OCI-LY7 (cell line): ENCODE measurements around the gene KL. TPM values are rescaled to one million over a fixed set of nuclear protein-coding genes. Genes with fewer than 3 reads are reported as not detected.

Experiments used
- BruUV-seq: library from RNA; stranded (reverse); fragments of 400-500 nt; replicated peaks from 2 replicates; lab custom pipeline; 2021; lab: Mats Ljungman, UMichigan
- CTCF ChIA-PET: fragments of 300-600 bp; sonication (Branson Sonifier 250); formaldehyde crosslinking; loops from one replicate; lab custom pipeline; 2022; ENCODE audit warnings: antibody characterized with exemption; ENCODE audit not compliant: unreplicated experiment; lab: Charles Lee
- POLR2A ChIA-PET: fragments of 300-600 bp; sonication (Branson Sonifier 250); formaldehyde crosslinking; loops from one replicate; lab custom pipeline; 2022; ENCODE audit warnings: antibody characterized with exemption; lab: Charles Lee
- DNase-seq: peaks from one replicate; pipeline ENCODE4 v3.0.0-alpha.2; 2015; ENCODE audit warnings: low spot score
- H2AFZ ChIP-seq: fragments of 200-600 bp; sonication (generic), shearing (Covaris generic); 2 replicates; pipeline ENCODE4 v1.6.1; 2014; ENCODE audit warnings: mild to moderate bottlenecking, antibody characterized with exemption, low read length, moderate library complexity
- H3K27ac ChIP-seq: fragments of 200-600 bp; sonication (generic); 2 replicates; pipeline ENCODE4 v1.5.1; 2014; ENCODE audit warnings: mixed run types, low read depth, mild to moderate bottlenecking, moderate library complexity, low read length, inconsistent platforms; ENCODE audit not compliant: poor library complexity, severe bottlenecking
- H3K36me3 ChIP-seq: fragments of 200-600 bp; sonication (generic); 2 replicates; pipeline ENCODE4 v1.6.1; 2014; ENCODE audit warnings: mild to moderate bottlenecking, antibody characterized with exemption, low read length, moderate library complexity, mixed read lengths; ENCODE audit not compliant: insufficient read depth
- H3K4me1 ChIP-seq: fragments of 200-600 bp; sonication (generic); 2 replicates; pipeline ENCODE4 v1.5.1; 2014; ENCODE audit warnings: mild to moderate bottlenecking, low read length; ENCODE audit not compliant: insufficient read depth, poor library complexity, severe bottlenecking
- H3K4me2 ChIP-seq: fragments of 200-600 bp; sonication (generic); 2 replicates; pipeline ENCODE4 v1.6.1; 2014; ENCODE audit warnings: mild to moderate bottlenecking, low read length
- H3K4me3 ChIP-seq: fragments of 200-600 bp; sonication (generic); 2 replicates; pipeline ENCODE4 v1.5.1; 2014; ENCODE audit warnings: mild to moderate bottlenecking, low read depth, low read length; ENCODE audit not compliant: poor library complexity, severe bottlenecking
- H3K79me2 ChIP-seq: fragments of 200-600 bp; sonication (generic); 2 replicates; pipeline ENCODE4 v1.6.1; 2016; ENCODE audit warnings: low read depth, mild to moderate bottlenecking, low read length, moderate library complexity, mixed read lengths; ENCODE audit not compliant: insufficient read depth
- H3K9me2 ChIP-seq: fragments of 200-600 bp; sonication (generic); 2 replicates; pipeline ENCODE4 v1.6.1; 2016; ENCODE audit warnings: mild to moderate bottlenecking, low read length, mixed read lengths; ENCODE audit not compliant: insufficient read depth
- H3K9me3 ChIP-seq: fragments of 200-600 bp; sonication (generic); 2 replicates; pipeline ENCODE4 v1.6.1; 2014; ENCODE audit warnings: mild to moderate bottlenecking, mixed run types, low read length, mixed read lengths
- H4K20me1 ChIP-seq: fragments of 200-600 bp; sonication (generic); 2 replicates; pipeline ENCODE4 v1.6.1; 2014; ENCODE audit warnings: mild to moderate bottlenecking, antibody characterized with exemption, low read length, moderate library complexity, mixed read lengths; ENCODE audit not compliant: insufficient read depth
- CTCF ChIP-seq: fragments of 200-600 bp; sonication (generic); conservative IDR thresholded peaks from 2 replicates; pipeline ENCODE4 v1.5.1; 2014; ENCODE audit warnings: mild to moderate bottlenecking, antibody characterized with exemption, low read length, moderate library complexity, mixed read lengths
- EZH2phosphoT487 ChIP-seq: fragments of 200-600 bp; sonication (generic); IDR thresholded peaks from 2 replicates; pipeline ENCODE4 v1.6.1; 2018; ENCODE audit warnings: low read depth, borderline replicate concordance, mild to moderate bottlenecking, mixed run types, antibody characterized with exemption, low read length, moderate library complexity, mixed read lengths
- intact Hi-C: fragments of 100-400 bp; cut with micrococcal nuclease; formaldehyde crosslinking; loops from one replicate; pipeline ENCODE4 v1.10.0; 2022; ENCODE audit not compliant: unreplicated experiment
- total RNA-seq, 2 experiments: library from RNA; depleted of rRNA in 1 of 2; stranded (reverse); fragments of >200 nt in 1 of 2; shearing (Covaris generic) in 1 of 2; gene quantifications; 2 replicates each; pipeline ENCODE4 v1.2.3, GENCODE V29; 2014 to 2022

Gene KL
- total RNA-seq, 2 experiments from 2014 or later, result not detected

GRCh38 chr13:33112766-33113165 is 96.5 kb downstream of the KL start:
- Histone ChIP-seq H2AFZ (no peak overlapping the region), H3K4me2 (no peak overlapping the region), H3K79me2 (no peaks in the 10 kb centered on the region), H3K9me3 (no peaks in the 10 kb centered on the region), H3K27ac (no peak overlapping the region), H3K4me1 (peaks cover 15% of the 10 kb centered on the region), H3K36me3 (no peaks in the 10 kb centered on the region), H3K9me2 (no peaks in the 10 kb centered on the region), H4K20me1 (no peaks in the 10 kb centered on the region), H3K4me3 (no peak overlapping the region)
- DNase-seq, result no peak
- POLR2A ChIA-PET, result interaction anchor here (1.3 kb wide), 1 partner anchor 12 kb away, joined by 3 read pairs; no protein-coding TSS in a partner anchor
- TF ChIP-seq EZH2phosphoT487, result no peak
- no peak for TF ChIP-seq CTCF
- CTCF ChIA-PET, result no interaction called here
- BruUV-seq, result no TSS peak
- intact Hi-C loops, result loop anchor here (10.0 kb wide), 1 partner anchor 612 kb away; no protein-coding TSS in a partner anchor

- Histone ChIP-seq H3K9me2 (no peaks in the 10 kb centered on the region), H3K4me1 (peaks cover 15% of the 10 kb centered on the region), H3K9me3 (no peaks in the 10 kb centered on the region), H3K4me3 (no peak overlapping the region), H4K20me1 (no peaks in the 10 kb centered on the region), H2AFZ (no peak overlapping the region), H3K4me2 (no peak overlapping the region), H3K27ac (no peak overlapping the region), H3K79me2 (no peaks in the 10 kb centered on the region), H3K36me3 (no peaks in the 10 kb centered on the region)
- TF ChIP-seq EZH2phosphoT487 (no peak), CTCF (no peak)
- no TSS peak for BruUV-seq
- POLR2A ChIA-PET, result no interaction called here
- DNase-seq, result no peak
- CTCF ChIA-PET, result interaction anchor here (1.1 kb wide), 1 partner anchor 11 kb away, joined by 3 read pairs; no protein-coding TSS in a partner anchor
- intact Hi-C loops, result loop anchor here (10.0 kb wide), 1 partner anchor 611 kb away; no protein-coding TSS in a partner anchor
Observed at GRCh38 chr13:33114146-33114545, 97.9 kb downstream of the KL start.

- H3K9me2 ChIP-seq, result no peaks in the 10 kb centered on the region
- H3K4me2 ChIP-seq, result no peak overlapping the region
- no peak overlapping the region for H2AFZ ChIP-seq
- BruUV-seq, result no TSS peak
- ChIA-PET POLR2A (interaction anchor here (0.6 kb wide), 1 partner anchor 617 kb away, joined by 5 read pairs; no protein-coding TSS in a partner anchor), CTCF (interaction anchor here (1.1 kb wide), 1 partner anchor 10 kb away, joined by 3 read pairs; no protein-coding TSS in a partner anchor)
- intact Hi-C loops, result loop anchor here (10.0 kb wide), 1 partner anchor 610 kb away; no protein-coding TSS in a partner anchor
- DNase-seq, result no peak
- TF ChIP-seq EZH2phosphoT487 (no peak), CTCF (no peak)
- no peaks in the 10 kb centered on the region for H4K20me1 ChIP-seq
- no peak overlapping the region for H3K4me3 ChIP-seq
- no peaks in the 10 kb centered on the region for H3K79me2 ChIP-seq
- no peaks in the 10 kb centered on the region for H3K36me3 ChIP-seq
- H3K4me1 ChIP-seq, result peaks cover 11% of the 10 kb centered on the region
- no peaks in the 10 kb centered on the region for H3K9me3 ChIP-seq
- H3K27ac ChIP-seq, result no peak overlapping the region
Observed at GRCh38 chr13:33115274-33115673, 99.1 kb downstream of the KL start.
